ENCODE data around the gene MCIDAS.
A peak's percentile ranks its signal among the peaks of the same experiment; 100 is the strongest.

Gene MCIDAS

GRCh38 chr5:55222092-55222984 is 4.8 kb downstream of the MCIDAS start:
- DNase-seq, result no peak

DNA sequence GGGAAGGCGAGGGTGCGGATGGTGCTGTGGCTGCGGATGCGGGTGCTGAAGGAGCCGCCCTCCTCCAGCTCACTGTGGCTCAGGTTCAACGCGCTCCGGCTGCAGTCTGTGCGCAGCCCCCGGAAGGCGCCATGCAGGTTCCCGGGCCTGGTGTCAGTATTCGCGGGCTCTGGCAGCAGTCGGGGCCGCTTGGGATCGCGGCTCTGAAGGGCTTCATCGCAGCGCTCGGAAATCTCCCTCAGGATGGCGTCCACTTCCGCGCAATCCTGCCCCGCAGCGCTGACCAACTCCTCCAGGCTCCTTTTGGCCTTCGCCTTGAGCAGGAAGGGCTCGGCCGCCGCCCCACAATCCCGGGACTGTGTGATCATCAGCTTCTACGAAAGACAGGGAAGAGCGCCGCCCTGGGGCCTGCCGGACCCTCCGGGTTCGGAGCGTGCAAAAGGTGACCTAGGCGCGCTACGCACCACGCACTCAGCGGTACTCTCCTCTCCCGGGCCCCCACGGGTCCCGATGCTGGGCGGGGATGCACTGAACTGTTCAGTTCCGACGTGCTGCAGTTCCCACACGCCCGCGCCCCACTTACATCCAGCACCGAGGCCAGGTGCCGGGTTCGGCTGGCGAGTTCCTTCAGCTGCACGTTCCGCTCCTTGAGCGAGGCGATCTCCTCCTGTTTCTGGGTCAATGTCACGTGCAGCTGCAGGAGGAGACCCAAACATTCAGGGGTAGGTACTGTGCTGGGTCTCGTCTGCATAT is 6.5 kb downstream of the MCIDAS start:
- DNase-seq, result no peak

DNA sequence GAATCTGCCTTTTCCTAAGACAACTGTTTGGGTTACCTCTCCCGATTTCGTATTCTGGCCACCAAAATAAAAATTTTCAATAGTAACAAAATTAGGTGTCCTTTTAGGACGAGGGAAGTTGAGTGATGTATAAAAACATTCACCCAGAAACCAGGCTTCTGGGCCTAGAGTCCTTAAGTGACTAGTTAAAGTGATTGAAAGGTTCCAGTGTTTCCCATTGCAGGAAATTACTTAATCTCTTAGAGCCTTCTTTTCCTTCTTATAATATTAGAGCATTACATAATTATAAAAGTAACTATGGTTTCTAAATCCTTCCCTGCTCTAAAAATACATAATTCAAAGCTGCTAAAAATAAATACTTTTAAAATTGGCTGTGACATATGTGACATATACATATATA is 7.3 kb downstream of the MCIDAS start:
- no peak for DNase-seq

GRCh38 chr5:55218967-55219366 is 8.1 kb downstream of the MCIDAS start:
- no peak for DNase-seq

- no peak for DNase-seq
These were observed 15.8 kb downstream of the MCIDAS start for GRCh38 chr5:55211184-55211874.

- DNase-seq, result no peak
These were observed 22.1 kb downstream of the MCIDAS start for GRCh38 chr5:55205001-55205400.

DNA sequence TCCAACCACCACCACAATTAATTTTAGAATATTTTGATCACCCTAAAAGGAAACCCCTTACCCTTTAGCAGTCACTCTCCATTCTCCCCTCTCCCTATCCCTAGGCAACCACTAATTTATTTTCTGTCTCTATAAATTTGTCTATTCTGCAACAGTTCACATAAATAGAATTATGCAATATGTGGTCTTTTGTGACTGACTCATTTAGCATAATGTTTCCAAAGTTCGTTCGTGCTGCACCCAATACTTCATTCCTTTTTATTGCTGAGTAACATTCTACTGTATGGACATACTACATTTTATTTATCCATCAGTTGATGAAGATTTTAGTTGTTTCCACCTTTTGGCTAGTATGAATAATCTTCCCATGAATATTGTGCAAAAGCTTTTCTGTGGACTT is 36.0 kb downstream of the MCIDAS start:
- no peak for DNase-seq

- DNase-seq, result no peak
These were observed 38.2 kb downstream of the MCIDAS start for GRCh38 chr5:55188656-55189540.

DNA sequence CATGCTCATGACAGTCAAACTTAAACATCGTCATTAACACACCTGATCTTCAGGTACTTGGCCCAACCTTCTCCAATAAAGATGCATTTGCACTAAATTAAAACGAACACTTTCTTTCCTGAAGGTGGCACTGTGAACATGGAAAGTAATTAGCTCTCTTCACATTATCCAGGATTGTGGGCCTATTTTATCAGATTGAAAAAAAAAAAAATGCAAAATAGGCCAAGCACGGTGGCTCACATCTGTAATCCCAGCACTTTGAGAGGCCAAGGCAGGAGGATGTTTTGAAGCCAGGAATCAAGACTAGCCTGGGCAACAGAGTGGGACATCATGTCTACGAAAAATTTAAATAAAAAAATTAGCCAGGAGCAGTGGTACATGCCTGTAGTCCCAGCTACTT is 39.7 kb downstream of the MCIDAS start:
- peak; percentile 28 for DNase-seq

DNA sequence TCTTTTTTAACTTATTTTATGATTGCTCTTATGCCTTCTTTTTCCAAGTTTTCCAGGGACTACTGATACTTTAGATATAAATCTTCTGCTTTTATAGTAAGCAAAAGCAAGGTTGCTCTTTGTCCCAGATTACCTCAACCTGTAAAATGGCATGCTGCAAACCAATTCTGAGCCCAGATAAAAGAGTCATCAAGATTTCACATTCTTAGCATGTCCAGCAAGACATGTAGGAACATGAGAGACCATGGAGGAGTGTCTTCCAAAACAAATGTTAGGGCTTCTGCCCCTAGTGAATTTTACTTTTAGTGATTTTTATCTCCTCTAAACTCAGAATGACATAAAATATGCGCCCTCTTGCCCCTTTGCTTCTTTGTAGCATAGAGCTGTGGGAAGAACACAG is 47.1 kb downstream of the MCIDAS start:
- no peak for DNase-seq

- no peak for DNase-seq
These were observed 50.0 kb downstream of the MCIDAS start for GRCh38 chr5:55177078-55177477.

DNA sequence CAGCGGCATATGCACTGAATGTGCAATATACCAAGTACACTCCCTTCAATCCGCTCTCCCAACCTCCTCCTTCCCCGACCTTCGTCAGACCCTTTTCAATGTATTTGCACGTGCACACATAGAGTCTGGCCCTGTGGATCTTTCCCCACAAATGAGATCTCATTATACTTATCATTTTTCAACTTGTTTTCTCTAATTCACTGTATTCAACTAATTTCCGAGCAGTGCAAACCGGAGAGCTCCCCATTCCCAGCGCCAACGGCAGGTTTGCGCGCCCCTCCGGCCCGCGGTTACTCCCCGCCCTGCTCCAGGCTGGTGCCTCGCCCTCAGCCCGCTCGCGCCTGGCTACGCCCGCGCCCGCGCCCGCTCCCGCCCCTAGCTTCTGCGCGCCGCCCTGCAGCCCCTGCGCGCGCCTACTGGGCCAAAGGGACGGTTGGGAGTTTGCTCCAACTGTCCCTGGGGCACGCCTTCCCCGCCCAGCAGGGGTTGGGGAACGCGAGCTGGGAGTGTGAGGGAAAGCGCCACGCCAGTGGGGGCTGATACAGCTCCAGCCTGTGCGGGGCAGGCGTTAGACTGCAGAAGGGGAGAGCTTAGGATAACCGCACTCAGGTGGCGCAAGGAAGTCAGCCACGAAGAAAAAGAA is 50.8 kb downstream of the MCIDAS start:
- peak; percentile 47 for DNase-seq

DNA sequence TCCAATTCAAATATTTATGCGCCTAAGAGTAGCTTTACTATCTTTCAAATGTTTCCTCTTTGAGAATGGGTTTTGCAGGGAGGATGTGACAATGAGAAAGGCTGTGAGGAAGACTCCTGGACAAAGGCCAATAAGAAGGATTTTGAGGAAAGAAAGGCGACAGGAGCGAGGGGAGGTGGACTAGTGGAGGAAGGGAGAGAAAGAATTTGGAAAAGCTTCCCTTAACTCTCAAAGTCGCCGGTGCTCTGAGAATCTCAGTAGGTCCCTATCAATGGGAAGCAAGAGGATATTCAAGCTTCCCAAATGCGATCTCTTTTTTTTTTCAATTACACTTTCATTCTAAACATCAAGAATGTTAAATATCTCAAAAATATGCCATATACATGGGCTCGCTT is 51.3 kb downstream of the MCIDAS start:
- DNase-seq, result no peak

GRCh38 chr5:55173687-55174230 is 53.4 kb downstream of the MCIDAS start:
- peak; percentile 61 for DNase-seq

- DNase-seq, result no peak
These were observed 54.0 kb downstream of the MCIDAS start, which contains the start of gene CDC20B for GRCh38 chr5:55172937-55173686. TSS of gene CDC20B (minus strand) at chr5:55173177. CDS start at chr5:55173000, 177 bp downstream.

GRCh38 chr5:55172051-55172899 is 54.8 kb downstream of the MCIDAS start:
- DNase-seq, result peak; percentile 38

DNA sequence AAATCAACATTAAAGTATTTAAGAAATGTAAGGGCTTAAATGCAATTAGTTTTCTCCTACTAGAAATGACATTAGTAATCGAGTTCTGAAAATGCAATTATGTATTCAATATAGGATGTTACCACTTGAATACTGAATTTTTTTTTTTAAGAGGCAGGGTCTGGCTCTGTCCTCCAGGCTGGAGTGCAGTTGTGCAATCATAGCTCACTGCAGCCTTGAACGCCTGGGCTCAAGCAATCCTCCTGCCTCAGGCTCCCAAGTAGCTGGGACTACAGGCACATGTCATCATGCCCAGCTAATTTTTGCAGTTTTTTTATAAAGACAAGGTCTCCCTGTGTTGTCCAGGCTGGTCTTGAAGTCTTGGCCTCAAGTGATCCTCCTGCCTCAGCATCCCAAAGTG is 55.6 kb downstream of the MCIDAS start:
- DNase-seq, result no peak

Measured in NCI-H524 treated with DMSO at 0.1 percent for 48 hours (cell line).